GM21786 (cell line): ENCODE measurements around the gene PGF.

Source experiments
- ATAC-seq: cut with Tn5 transposase; IDR thresholded peaks from one replicate; pipeline ENCODE4 v1.9.1; 2021; ENCODE audit not compliant: unreplicated experiment

Gene PGF

DNA sequence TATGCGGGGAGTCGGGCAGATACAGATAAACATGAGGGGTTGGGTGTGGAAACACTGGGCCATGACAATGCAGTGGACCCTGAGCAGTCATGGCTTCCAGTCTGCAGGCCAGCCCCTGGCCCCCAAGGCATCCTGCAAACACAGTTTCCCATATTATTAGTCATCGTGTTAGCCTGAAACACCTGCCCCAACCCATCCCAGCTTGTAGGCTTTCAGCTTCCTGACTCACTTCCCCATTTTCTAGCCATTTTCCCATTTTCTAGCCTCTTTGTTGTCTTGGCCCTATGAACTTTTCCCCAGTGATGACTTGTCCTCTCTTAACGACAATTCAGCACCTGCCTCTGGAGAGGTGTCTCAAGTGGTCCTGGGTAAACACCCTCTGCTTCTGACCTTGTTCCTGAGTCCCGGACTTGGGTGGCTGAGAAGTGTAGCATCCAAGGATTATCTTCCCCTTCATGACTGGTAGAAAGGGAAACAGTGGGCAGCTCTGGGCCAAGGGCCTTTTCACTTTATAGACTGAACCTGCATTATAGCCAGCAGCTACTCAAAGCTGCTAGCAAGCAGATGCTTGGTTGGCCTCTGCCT, 4.3 kb upstream of the PGF start:
- ATAC-seq: no peak

DNA sequence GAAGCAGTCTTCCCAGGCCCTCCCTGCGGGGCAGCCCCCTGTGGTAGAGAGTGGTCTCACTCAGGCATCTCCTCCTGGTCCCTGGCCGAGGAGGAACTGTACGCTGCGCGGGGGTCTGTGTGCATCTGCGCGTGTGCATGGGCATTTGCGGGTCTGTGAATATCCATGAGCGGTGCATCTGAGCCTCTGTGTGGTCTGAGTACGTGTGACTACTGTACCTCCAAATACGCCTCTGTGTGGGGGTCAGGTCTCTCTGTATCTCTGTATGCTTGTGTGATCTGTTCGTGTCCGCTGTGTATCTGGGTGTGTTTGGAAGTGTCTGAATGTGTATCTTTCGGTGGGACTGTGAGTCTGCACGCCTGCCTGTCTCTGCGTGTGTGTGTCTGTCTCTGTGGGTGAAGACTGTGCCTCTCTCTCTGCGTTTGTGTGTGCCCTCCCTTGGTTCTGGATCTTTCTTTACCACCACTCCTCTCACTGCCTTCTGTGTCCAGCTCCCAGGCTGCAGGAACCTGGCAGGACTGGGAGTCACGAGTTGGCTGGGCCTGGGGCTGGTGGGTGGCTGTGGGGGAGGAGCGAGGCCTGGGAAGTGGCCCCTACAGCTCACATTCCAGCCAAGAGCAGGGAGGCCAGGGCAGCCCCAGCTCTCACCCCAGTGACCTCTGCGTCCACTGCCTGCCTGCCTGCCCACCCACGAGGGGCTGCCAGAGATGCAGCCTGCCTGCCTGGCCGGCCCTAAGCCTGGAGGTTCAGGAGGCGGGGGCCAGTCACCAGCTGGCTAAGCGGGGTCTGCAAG, 1.1 kb upstream of the PGF start:
- no peak for ATAC-seq

DNA sequence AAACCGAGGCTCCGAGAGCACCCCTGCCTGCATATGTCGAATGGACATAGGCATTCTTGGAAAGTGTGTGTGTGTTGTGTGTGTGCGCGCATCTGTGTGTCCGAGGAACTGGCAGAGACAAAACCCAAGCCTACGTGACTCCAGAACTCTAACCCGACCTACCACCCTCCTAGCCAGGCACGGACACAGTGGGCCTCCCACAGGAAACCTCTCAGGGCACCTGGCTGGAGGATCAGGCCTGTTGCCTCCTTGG, 556 bp upstream of the PGF start:
- ATAC-seq: no peak

DNA sequence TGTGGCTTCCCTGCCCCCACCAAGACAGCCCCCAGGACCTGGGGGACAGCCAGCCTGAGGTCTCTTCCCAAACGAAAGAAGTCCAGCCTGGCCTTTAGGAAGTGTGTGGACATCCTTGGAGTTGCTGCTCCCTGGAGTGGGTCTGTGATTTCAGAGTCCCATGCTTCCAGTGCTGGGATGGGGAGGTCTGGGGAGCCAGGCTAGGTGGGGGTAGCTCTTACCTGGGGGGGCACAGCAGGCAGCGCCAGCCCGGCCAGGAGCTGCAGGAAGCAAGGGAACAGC, 509 bp downstream of the PGF start:
- ATAC-seq: no peak

DNA sequence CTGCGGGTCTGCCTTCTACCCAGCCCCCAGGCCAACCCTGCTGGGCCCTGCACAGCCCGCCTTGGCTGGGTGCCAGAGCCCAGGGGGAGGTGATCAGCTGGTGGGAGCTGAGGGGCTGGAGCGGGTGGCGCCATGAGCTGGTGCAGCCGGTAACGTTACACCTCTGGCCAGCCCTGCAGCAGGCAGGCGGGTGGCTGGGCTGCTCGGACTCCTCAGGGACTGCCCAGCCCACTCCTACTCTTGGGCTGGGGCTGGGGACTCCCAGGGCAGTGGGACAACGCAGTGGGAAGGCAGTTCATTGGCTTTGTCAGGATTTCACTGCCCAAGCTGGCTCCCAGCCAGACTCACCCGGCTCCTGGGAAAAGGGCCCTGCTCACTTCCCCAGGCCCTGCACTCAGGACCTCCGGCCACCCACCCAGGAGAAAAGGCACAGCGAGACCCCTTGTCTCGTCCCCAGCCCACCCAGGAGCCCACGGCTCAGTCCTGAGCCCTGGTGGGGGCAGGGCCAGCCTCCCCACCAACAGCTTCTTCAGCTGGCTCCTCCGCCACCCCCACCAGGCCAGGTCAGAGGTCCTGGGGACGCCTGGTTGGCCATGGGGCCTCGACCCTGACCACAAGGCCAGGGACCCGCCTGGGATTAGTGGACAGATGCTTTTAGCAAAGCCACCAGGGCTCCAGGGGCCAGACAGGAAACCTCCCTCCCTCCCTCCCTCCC, 1.0 kb downstream of the PGF start:
- ATAC-seq: no peak

DNA sequence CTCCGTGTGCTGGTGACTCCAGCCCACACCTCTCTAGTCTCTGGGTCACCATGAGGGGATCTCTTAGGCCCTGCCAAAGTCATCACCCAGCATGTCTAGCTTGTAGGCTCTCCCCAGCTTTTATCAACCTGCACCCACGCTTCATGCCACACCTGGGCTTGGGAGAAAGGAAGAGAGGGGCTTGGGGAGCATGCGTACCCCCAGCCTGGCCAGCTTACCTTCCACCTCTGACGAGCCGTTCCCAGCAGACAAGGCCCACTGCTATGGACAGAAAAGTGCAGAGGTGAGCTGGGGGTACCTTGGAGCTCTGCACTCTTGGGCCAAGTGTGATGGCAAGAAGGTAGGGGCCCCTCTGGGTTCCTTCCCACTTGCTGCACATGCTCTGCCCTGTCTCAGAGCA, 1.7 kb downstream of the PGF start:
- no peak for ATAC-seq

DNA sequence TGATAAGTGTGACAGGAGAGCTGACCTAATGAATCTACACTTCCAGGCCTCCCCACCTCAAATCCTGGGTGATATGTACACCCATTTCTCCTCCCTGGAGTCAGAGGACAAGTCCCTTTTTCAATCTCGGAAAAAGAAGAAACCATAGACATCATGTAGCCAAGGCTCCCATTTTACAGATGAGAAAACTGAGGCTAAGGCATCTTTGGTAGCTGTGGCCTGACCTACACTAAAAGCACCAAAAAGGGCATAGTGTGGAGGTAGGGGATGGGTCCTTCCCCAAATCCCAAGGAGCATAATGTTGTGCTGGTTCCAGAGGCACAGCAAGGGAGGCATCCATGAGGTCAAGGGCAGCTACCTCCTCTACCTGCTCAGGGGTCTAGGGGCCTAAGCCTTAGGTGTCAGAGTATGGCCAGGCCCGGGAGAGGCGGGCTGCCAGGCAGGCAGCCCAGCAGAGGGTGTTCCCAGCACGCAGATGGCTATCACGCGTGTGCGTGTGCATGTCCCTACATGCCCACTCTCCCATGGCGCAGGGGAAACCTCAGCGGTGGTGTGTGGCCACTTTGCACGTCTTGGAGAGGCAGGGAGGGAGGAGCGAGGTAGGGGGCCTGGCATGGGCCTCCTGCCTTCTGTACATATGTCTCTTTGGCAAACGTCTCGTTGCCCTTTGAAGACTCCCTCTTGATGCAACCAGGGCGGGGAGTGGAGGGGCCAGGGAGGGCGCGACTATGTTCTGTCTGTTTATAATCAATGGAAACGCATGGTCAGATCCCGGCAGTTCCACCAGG, 2.5 kb downstream of the PGF start:
- no peak for ATAC-seq

DNA sequence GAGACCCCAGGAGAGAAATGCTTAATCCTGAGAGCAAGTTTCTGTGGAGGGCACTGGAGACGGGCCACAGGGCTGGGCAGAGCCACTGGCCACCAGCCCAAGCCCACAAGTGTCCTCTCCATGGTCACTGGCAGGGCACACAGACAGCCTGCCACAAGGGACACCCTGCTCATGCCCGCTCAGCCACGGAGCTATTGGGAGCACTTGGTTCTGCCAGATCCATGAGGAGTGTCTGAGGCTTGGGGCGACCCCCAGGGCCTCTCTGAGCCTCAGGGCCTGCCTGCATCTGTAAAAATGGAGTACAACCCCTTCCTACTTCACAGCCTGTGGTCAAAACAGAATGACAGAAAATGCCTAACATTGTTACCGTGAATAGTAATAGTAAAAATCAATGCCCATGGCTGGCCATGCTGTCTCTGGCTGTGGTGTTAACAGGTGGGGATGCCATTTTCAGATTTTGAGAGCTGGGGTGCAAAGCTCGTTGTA, 3.2 kb downstream of the PGF start:
- ATAC-seq: no peak

DNA sequence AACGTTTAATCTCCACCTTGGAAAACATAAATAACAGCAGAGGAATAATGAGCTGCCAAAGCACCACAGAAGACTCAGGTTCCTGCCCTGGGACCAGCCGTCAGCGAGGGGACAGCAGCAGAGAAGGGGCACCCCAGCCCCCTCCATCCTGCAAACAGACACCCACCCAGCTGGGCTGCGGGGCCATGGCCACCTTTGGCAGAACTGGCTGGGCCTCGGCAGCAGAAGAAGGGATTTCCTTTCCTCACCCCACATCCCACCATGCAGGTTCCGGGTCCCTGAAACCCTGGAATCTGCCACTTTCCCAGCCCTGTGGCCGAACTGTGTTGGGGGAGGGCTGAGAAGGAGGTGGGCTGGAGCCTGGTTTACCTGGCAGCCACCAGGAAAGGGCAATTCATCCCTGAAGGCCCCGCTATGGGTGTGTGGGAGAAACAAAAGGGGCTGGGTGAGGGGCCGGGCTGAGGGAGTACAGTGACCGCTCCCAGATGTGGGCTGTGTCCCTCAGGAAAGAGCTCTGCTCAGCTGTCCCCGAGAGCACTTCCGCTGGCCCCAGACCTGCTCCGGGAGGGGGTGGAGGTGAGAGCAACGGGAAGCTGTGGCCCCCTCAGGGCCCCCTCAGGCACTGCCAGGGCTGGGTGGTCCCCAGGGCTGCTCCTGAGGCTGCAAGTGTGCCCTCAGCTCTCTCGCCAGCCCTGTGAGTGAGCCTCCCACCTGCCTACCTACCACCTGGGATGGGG, 3.8 kb downstream of the PGF start:
- no peak for ATAC-seq

DNA sequence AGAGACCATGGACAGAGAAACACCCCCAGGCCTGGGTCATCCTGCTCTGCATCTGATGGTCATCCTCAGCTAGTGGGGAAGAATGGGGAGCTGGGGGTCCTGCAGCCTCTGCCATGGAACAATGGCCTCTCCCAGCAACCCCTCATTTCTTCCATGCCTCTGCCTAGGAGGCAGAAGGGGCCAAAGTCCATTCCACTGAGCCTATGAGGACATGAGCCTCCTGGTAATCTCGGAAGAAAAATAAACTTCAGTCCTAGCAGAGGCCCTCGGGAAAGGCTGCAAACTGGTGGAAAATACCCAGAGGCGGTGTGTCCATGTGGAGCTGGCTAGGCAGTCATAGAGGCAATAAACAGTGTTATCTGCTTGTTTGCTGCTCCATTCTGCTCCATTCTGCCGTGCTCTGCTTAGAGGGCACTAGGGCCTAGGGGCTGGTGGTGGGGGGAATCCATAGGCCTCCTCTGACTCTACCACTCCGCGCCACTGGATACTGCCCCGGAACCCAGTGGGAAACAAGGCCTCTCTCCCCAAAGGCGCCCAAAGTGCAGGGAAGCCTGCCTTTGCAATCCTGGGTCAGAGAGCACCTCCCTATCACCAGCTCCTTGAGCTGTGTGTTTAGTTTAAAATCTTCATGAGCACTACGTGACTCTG, 4.5 kb downstream of the PGF start:
- ATAC-seq: no peak

DNA sequence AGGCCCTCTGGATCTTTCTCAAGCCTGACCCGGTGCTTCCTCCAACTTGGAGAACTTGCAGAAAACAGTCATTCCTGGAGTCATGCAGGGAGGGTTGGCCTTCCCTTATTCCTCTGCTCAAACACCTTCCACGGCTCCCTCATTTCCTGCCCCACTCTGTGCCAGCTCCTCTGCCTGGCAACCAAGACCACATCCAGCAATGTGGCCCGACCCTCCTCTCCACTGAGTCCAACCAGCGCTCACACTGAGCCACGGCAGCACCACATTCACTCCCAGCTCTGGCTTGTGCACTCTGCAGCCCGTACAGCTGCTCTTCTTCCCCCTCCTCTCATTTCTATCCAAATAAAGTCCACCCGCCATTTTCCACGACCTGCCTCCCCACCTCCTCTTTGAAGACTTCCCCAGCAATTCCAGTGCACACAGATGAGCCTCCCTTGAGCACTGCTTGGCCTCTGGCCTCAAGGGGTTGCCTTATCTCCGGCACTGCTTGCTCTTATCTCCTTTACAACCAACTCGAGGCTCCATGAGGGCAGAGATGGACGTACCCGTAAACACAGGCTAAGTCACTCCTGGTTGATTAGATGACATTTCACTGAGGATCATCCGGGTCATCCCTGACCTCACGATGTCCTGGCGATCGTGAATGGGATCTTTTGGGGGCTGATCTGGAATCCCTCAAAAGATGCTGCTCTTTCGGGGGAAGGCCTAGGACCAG, 5.4 kb downstream of the PGF start:
- ATAC-seq: no peak

DNA sequence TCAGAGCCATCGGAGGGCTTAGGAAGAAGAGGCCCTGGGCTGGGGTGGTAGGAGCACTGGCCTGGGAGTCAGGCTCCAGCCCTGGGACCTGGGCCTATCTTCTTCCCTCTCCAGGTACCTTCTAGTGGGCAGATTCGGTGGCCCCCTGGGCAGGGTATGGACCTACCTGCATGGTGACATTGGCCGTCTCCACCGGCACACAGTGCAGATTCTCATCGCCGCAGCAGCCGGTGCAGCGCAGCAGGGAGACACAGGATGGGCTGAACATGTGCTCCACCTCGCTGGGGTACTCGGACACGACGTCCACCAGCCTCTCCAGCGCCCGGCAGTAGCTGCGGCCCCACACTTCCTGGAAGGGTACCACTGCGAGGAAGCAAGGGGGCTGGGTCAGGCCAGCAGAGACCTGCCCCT, 6.2 kb downstream of the PGF start:
- ATAC-seq: no peak

DNA sequence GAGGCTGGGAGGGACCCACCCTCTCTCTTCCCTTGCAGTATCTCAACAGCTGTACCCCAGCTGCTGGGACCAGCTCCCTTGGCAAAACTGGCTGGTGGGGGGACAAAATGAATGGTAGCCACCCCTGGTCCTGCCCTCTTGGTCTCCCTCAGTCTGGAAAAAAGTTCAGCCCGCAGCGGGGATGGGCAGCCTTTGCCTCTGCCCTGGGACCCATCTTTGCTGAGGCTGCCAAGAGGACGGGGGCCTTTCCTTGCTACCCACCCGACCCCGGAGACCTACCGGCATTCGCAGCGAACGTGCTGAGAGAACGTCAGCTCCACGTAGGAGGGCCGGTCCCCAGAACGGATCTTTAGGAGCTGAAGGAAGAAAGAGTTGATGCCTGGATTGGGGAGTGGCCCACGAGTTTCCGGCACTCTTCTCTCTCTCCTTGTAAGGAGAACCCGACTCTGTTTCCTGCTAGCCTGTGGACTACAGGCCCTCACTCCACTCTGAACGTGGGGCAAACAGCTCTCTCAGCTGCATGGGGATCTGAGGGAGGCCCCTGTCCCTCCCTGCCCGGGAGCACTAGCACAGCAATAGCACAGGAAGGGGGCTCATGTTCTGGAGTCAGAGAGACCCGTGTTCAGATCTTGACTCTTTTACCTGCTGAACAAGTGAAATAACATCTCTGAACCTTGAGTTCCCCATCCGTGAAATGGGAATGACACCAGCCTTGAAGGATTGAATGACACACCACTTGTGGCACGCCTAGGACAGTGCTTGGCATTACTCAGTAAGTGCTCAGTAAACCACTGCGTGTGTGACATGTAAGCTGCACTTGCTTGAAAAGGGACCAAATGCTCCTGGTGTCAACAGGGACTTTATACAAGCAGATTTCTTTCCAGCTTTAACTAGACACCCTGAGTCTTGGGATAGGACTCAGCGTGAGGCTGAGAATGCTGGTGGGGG, 6.9 kb downstream of the PGF start:
- no peak for ATAC-seq

DNA sequence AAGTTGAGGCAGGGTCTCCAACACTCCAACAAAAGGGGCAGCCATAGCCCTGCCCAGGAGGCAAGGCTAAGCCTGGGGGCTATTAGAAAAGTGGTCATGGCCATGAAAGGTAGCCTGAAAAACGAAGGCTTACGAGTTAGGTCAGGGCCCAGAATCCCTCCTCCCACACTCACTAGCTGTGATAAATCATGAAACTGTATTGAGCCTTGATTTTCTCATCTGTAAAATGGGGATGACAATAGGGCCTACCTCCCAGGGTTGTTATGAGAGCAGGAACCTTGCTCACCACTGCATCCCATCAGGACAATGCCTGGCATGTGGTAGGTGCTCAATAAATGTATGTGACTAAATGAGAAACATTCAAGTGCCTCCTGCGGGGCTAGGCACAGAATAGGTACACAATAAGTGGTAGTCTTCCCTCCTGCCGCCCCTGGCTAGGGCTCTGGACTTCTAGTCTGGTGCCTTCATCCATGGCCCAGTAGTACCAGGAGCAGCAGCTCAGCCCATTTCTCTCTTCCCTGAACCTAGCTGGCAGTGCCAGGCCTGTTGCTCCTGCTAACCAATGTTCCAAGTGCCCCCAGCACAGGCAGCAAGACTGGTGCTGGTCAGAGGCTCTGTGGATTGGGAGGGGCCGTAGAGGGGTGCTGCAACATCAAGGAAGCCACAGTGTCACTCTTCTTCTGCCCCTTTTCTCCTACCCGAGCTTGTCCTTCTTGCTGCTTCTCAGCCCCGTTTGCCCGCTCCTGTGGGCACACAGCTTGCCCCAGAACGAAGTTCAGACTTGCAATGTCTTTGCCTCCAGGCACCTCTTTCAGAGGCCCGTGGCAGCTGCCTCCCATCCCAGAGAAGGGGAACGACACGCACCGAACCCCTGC, 7.8 kb downstream of the PGF start:
- no peak for ATAC-seq

DNA sequence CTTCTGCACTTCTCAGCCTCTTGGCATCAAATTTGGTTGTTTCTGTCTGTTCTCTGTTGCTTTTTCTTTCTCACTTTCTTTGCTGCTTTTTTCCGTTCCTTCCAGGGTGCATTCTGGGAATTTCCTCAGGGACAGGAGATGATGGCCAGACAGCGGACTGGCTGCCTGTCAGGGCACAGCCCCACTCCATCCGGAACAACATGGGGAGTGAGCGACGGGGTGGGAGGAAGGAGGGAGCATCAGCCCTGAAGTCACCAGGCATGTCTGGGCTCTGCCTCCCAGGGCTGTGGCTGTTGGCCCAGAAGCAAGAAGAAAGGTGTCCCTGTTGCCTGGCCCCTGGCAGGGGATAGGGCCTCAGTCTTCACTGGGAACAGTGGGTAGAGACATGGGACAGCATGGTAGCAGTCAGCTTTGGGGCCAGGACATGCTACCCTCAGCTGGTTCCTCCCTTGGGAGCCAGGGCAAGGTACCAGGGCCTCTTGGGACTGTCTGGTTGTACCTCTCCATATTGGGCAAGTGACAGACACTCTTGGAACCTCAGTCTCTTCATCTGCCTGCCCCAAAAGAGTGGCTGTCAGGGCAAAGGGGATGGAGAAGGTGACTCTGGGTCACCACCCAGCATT, 8.6 kb downstream of the PGF start:
- ATAC-seq: no peak

DNA sequence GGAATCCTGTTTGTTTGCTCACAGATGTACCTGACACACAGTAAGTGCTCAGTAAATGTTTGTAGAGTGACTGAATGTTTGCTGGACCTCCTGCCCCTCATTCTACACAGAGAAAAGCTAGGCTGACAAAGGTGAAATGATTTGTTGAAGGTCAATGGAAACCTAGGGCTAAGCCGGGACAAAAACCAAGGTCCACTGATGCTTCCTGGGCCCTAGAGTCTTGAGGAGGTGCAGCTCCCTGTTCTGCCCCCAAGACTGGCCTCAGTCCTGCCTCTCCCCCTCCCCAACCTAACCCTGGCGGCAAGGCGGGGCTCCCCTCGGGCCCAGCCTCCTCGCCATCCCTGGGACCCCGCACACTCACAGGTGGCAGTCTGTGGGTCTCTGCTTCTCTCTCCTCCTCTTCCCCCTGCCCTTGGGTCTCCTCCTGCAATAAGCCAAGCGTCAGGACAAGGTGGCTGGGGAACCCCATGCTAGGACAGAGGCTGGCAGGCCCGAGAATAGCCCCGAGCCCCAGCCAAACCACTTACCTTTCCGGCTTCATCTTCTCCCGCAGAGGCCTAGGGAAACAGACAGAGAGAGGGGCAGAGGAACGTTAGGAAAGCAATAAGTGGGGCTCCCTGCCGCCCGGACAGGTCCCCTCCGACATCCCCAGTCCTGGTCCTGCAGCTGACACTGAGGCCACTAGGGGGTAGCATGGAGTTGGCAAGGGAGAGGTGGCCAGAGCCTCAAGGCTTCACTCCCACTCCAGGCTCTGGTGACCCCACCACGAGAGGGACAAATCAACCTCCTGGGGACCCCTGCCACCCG, 9.3 kb downstream of the PGF start:
- no peak for ATAC-seq
